HG03280 (cell line): ENCODE results near the gene F7.
"Not testable (repeated sequence)": the region's sequence is repeated elsewhere in the genome, so short reads cannot be mapped to it uniquely, and the experiment has no call there.

Source experiments
- ATAC-seq: cut with Tn5 transposase; IDR thresholded peaks from one replicate; pipeline ENCODE4 v1.9.1; 2021; ENCODE audit warnings: mild to moderate bottlenecking, moderate library complexity; ENCODE audit not compliant: unreplicated experiment

Gene F7

DNA sequence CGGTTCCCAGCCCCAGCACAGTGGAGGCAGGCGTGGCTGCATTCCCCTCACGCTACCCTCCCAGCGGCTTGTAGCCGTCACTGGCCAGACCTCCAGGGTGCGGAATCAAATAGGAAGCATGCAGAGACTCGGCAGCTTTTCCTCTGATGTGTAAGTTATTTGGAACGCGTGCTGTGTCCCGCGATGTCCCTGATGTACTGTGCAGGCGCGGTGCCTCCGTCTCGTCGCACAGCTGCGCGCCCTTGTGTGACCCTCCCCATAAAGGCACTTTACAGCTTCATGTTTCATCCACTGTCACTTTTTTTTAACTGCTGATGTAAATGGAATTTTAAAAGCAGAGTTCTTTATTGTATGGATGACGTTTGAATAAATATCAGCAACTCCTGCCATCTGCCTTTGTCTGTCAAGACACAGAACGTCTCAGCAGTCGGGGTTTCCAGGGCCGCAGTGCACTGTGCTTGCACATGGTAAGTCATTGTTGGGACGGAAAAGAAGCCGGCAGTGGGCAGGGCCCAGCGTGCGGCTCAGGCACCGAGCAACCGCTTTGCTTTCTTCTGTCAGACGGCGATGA, 7.3 kb upstream of the F7 start:
- no peak for ATAC-seq

GRCh38 chr13:113099142-113099541, 6.4 kb upstream of the F7 start:
- no peak for ATAC-seq

- not testable (repeated sequence) for ATAC-seq
Measured at GRCh38 chr13:113102302-113102701, 3.3 kb upstream of the F7 start.

- no peak for ATAC-seq
Measured at GRCh38 chr13:113102727-113103126, 2.9 kb upstream of the F7 start.

DNA sequence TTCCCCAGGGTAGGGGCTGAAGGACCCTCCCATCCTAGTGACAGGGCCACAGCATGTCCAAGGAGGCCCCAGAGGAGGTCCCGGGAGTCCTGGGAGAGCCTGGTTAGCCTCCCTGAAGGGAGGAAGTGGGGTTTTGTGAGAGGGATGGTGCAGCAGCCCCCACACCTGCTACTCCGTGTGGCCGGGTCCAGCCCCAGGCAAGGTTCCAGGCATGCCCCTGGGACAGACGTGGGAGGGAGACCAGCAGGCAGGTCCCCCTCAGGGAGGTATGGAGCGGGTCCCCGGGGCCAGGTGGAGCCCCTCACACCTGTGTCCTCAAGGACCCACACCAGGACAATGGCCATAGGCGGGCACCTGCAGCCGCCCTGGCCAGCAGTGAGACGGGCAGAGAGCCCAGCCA, 1.9 kb upstream of the F7 start:
- ATAC-seq = no peak

- no peak for ATAC-seq
Measured at GRCh38 chr13:113105921-113106452, 396 bp downstream of the F7 start.

GRCh38 chr13:113106711-113107351, 1.2 kb downstream of the F7 start:
- no peak for ATAC-seq

DNA sequence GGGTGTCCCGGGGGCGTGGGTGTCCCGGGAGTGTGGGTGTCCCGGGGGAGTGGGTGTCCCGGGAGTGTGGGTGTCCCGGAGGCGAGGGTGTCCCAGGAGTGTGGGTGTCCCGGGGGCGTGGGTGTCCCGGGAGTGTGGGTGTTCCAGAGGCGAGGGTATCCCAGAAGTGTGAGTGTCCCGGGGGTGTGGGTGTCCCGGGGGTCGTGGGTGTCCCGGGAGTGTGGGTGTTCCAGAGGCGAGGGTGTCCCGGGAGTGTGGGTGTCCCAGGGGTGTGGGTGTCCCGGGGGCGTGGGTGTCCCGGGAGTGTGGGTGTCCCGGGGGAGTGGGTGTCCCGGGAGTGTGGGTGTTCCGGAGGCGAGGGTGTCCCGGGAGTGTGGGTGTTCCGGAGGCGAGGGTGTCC, 2.9 kb downstream of the F7 start:
- not testable (repeated sequence) for ATAC-seq

DNA sequence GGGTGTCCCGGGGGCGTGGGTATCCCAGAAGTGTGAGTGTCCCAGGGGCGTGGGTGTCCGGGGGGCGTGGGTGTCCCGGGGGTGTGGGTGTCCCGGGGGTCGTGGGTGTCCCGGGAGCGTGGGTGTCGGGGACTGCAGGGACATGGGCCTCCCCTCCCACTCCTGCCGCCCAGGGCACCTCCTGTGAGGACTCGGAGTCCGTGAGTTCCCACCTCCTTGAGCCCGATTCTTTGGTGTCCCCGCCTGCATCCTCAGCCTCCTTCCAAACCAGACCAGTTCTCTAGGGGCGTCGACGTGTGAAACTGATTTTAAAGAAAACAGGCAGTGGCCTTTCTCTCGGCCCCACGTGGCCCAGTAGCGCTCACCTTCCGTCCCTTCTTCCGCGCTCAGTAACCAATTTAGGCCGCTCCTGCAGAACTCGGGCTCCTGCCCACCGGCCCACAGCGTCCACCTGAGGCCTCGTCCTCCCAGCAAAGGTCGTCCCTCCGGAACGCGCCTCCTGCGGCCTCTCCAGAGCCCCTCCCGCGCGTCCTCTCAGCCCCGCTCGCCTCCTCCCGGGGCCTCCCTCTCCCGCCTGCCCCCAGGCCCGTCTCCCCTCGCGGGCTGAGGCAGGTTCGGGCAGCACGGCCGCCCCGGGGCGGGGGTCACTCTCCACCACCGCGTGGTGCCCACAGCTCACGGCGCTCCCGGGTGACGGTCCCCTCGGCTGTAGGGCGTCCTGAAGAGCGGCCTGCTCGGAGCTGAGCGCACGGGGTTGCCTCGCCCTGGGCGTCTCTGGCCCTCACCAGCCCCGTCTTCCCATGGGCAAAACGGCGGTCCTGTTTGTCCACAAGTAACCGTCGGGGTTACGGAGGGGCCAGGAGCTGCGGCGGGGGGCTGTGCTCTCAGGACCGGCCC, 3.8 kb downstream of the F7 start:
- ATAC-seq = no peak

- ATAC-seq = no peak
Measured at GRCh38 chr13:113110048-113110851, 4.7 kb downstream of the F7 start.

GRCh38 chr13:113110852-113111315, 5.3 kb downstream of the F7 start:
- no peak for ATAC-seq

GRCh38 chr13:113111821-113112220, 6.2 kb downstream of the F7 start:
- ATAC-seq = not testable (repeated sequence)

DNA sequence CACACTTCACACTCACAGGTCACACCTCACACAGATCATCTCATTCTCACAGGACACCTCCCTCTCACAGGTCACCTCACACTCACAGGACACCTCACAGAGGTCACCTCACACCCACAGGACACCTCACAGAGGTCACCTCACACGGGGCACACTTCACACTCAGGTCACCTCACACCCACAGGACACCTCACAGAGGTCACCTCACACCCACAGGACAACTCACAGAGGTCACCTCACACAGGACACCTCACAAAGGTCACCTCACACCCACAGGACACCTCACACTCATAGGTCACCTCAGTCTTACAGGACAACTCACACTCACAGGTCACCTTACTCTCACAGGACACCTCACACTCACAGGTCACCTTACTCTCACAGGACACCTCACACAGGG, 6.9 kb downstream of the F7 start:
- not testable (repeated sequence) for ATAC-seq

DNA sequence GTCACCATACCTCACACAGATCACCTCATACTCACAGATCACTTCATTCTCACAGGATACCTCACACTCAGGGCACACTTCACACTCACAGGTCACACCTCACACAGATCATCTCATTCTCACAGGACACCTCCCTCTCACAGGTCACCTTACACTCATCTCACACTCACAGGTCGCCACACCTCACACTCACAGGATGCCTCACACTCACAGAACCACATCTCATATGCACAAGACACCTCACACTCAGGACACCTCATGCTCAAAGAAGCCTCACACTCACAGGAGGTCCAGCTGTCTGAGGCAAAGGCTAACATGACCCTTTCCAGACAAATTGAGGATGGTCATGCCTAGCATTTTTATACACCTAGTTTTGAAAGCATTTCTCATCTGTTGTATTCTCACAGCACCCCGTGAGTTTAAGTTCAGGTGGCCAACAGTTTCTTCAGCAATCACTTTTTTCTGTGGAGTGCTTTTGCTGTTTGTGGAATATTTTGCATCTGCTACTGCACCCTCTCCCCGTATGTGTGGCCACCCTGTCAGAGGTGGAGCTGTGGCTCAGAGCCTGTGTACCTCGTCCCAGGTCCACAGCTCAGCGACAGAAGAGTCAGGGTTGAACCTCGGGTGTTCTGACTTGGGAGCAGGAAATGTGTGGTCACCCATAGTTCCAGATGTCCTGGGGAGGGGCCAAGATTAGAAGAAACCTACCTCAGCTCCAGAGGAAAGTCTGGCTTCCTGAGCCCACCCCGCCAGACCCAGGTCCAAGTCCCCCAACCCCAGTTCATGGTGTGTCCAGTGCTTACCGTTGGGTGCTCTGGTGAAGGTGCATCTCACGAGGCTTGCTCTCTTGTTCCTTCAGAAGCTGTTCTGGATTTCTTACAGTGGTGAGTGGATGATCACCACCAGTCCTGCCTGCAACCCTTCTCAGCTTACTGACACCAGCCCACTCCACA, 7.6 kb downstream of the F7 start:
- no peak for ATAC-seq

GRCh38 chr13:113113846-113114271, 8.3 kb downstream of the F7 start:
- ATAC-seq = no peak

DNA sequence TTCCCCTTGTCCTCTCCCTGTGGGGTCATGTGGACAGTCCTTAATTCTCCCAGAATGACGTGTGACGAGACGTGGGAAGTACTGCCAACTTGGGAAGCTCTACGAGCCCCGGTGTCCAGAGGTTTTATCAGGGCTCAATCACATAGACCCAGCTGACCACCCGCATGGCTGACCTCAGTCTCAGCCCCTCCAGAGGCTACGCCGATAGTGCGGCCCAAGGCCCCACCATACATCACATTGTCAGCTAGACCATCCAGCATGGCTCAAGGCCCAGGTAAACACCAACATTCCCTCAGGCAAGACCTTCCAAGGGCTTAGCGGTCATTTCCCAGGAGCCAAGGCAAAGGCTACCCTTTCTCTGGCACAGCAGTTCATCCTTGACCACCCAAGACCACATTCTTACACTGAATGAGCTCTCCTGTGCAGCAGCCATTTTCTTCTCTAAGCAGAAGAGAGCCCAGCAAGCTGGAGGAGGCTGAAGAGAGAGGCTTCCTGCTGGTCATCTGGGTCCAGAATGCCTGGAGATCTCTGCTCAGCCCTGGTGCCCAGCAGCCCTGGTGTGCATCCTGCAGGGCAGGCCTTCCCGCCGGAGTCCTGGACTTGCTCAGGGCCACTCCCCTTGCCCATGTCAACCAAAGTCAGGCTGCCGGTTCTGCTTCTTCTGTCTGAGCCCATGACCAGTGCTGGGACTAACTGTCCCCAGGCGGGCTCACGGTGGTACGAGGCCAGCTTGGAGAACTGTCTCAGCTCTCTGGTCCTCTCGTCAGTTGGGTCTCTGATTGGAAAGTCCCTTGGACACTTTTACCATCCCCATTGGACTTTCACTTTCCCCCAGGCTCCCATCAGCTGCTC, 9.1 kb downstream of the F7 start:
- ATAC-seq = no peak

DNA sequence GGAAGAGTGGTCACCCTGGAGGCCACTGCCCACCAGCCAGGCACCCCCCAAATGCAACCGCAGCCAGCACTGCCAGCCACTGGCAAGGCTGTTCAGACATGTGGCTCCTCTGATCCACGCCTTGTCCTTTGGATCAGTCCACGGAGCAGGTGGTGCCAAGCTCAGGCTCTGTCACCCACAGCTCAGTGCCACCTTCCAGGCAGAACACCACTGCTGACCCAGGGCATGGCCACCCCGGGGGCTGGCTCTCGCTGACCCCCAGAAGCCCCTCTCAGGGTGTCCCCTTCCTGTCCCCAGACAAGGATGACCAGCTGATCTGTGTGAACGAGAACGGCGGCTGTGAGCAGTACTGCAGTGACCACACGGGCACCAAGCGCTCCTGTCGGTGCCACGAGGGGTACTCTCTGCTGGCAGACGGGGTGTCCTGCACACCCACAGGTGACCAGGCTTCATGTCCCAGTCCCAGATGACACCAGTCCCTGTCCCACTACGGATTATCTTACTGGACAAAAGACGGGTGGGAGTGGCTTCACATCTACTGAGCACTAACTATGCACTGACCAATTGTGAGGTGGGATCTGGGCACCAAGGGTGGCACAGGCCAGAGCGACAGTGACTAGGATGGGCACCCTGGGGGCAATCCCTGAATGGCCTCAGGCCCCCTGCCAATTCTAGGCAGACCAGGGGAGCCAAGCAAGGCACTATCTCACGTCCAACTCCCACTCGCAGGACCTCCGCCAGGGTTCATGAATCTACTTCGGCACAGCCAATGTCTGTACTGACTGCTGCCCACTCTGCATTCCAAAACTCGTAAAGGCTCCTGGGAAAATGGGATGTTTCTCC, 10.0 kb downstream of the F7 start:
- ATAC-seq = no peak
